ENCODE measurements around the gene PITPNM2.
A peak's percentile ranks its signal among the peaks of the same experiment; 100 is the strongest.

Gene PITPNM2

GRCh38 chr12:123143736-123144461 lies 7.0 kb downstream of the PITPNM2 start:
- no peak for DNase-seq

GRCh38 chr12:123142921-123143735 lies 7.8 kb downstream of the PITPNM2 start:
- DNase-seq, result no peak

GRCh38 chr12:123142518-123142840 lies 8.4 kb downstream of the PITPNM2 start:
- DNase-seq, result no peak

GRCh38 chr12:123141615-123142517 lies 9.0 kb downstream of the PITPNM2 start:
- peak; percentile 77 for DNase-seq

DNA sequence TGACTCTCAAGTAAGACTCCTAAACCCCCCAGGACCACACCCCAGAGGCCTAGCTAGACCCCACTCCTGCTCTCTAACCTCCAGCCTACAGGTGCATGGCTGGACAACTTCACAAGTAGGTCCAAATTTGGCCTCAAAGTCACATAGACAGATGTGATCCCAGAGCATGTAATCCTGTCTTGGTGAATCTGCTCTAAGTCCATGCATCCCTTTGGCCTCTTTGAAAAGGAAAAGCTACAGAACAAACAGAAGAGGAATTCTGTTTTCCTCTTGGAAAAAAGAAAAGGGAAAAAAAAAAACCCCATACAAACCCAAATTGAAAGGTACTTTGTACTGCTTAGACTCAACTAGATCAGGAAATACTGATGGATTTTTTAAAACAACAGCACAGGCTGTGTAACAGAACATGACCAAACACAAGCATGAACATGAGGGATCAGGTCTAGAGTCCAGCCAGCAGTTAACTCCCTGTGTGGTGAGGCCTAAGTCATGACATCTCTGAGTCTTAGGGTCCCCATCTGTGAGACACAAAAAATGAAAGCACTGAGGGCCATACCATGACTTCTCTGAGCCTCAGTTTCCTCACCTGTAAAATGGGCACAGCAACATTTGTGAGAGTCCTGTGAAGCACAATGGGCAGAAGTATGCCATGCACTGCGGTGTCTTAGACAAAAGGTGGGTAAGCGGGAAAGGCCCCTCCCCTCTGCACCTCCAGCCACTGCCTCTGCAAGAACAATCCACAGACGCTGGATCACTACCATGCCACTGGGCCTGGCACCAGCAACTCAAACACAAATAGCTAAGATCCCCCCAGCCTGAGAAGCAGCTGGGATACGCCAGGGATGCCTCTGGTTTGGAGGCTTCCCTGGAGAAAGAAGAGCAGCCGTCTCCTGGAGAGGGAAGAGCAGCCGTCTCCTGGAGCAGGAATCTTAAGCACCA lies 9.9 kb downstream of the PITPNM2 start:
- DNase-seq, result no peak

DNA sequence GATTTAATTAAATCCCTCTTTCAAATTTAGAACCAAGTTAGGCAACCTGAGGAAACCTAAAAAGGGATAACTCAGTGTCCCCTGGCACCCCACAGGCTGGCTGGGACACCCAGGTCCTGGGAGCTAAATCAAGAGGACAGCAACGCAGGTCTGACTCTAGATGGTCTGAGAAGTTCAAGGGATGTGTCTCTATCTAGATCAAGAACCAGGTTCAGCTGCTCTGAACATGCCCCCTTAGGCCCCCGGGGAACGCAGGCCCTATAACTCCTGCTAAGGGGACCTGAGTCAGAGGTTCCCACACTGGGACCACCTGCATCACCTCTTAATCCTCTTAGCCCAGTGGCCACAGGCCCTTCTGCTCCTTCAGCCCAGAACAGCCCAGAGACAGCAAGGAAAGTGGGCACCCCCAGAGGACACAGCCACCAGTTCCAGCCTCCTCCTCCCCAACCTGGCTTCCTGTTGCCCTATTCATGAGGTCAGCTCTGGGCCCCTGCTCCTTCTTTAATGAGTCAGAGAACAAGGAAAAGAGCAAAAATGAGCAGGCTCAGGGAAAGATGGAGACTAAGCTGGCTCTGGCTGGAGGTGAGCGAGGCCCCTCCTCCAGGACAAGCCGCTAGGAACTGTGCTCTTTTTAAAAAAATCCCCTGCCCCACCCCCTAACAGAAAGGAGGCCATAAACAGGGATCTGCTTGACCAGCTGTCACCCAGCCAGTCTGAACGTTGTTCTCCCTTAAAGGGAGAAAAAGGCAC lies 10.8 kb downstream of the PITPNM2 start:
- peak; percentile 75 for DNase-seq

GRCh38 chr12:123135688-123136087 lies 15.2 kb downstream of the PITPNM2 start:
- no peak for DNase-seq

DNA sequence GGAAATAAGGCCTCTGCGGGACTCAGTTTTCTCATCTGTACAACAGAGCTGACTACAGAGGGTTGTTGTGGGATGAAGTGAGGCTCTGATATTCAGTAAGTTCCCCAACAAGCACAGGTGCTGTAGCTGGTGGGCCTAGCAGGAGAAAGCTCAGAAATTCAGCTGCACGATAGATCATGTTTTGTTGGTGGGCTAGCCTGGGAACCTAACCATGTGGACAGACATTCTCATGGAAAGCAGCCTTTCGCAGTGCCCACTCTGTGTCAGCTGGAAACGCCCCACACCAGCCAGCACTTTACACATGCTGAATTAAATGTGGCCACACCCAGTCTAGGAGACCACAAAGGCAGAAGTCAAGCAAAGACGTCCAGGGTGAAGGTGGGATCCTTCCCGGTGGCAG lies 16.1 kb downstream of the PITPNM2 start:
- DNase-seq, result no peak

GRCh38 chr12:123134271-123134671 lies 16.6 kb downstream of the PITPNM2 start:
- DNase-seq, result no peak

- DNase-seq, result no peak
Observed at GRCh38 chr12:123133701-123134100, 17.2 kb downstream of the PITPNM2 start.

DNA sequence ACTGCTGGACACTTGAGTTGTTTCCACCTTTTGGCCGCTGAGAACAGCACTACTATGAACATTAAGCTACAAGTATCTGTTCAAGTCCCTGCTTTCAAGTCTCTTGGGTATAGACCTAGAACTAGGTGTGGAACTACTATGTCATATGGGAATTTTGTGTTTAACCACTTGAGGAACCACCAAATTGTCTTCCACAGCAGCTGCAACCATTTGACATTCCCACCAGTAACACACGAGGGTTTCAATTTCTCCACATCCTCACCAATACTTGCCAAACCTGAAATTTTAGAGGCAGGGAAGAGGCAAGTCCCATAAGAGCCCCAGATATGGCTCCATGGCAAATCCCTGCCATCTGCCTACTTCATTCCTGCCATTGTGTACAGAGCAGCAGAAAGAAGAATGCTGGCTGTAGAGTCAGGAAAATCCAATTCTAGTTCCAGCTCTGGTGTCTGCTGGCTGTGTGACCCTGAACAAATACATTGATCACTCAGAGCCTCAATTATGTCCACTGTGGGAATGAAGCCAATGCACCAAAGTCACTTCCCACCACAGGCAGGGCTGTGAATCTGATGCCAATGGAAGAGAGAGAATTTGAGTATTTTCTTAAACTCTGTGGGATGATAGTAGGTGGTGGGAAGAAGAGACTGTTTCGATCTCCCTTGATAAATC lies 17.8 kb downstream of the PITPNM2 start:
- no peak for DNase-seq

DNA sequence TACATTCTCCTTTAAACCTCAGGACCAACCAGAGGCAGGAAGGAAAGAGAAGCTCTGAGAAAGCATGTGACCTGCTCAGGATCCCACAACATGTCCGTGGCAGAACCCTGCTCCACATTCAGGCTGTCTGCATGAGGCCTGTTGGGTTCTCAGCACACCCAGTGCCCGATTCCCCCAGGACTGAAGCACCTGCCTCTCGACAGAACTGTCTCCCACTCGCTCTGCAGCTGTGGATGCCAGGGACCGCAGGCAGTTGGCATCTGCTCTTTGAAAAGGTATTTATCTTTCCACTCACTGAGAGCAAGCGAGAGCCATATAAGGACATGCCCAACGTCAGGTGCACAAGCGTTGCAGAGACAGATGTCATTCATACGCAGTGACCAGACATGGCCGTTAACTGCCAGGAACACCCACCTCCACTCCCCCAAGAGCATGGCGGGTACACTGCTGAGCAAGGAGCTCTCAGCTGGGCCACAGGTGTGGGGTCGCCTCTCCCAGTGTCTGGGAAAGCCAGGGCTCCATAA lies 18.9 kb downstream of the PITPNM2 start:
- DNase-seq, result no peak

DNA sequence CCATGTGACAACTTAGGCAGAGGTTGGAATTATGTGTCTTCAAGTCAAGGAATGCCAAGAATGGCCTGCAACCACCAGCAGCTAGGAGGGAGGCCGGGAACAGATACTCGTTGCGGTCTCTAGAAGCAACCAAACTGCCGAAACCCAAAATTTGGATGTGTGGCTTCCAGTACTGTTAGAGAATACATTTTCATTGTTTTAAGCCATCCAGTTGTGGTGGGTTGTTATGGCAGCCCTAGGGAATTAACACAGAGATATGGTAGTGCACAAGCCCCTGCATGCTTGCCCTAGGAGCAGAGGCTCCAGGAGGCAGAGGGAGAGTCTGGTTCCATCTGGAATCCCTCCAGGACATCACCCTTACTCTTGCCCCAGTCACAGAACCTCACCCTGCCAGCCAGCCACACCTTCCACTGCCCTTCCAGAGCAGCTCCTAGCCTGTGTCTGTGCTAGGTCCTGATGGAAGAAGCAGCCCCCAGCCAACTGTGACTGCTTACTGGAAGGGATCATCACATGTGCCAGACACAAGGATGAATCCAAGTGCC lies 19.5 kb downstream of the PITPNM2 start:
- no peak for DNase-seq

GRCh38 chr12:123129621-123130020 lies 21.3 kb downstream of the PITPNM2 start:
- no peak for DNase-seq

DNA sequence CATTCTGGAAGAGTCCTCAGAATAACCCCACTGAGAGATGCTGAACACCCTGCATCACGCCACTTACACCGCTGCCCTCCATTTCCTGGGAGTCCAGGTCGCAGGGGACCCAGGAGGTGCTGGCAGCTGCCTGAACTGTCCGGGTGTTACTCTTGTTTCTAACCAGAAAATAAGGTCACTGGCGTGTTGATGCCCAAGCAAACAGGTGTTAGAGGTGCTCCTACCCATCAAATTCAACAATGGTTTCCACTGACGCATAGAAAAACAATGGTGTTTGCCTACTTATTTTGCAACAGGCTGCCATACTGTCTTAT lies 23.8 kb downstream of the PITPNM2 start:
- no peak for DNase-seq

- DNase-seq, result peak; percentile 100
Observed at GRCh38 chr12:123126294-123127181, 24.4 kb downstream of the PITPNM2 start.

- no peak for DNase-seq
Observed at GRCh38 chr12:123122626-123123025, 28.3 kb downstream of the PITPNM2 start.

GRCh38 chr12:123121670-123122069 lies 29.2 kb downstream of the PITPNM2 start:
- DNase-seq, result no peak

DNA sequence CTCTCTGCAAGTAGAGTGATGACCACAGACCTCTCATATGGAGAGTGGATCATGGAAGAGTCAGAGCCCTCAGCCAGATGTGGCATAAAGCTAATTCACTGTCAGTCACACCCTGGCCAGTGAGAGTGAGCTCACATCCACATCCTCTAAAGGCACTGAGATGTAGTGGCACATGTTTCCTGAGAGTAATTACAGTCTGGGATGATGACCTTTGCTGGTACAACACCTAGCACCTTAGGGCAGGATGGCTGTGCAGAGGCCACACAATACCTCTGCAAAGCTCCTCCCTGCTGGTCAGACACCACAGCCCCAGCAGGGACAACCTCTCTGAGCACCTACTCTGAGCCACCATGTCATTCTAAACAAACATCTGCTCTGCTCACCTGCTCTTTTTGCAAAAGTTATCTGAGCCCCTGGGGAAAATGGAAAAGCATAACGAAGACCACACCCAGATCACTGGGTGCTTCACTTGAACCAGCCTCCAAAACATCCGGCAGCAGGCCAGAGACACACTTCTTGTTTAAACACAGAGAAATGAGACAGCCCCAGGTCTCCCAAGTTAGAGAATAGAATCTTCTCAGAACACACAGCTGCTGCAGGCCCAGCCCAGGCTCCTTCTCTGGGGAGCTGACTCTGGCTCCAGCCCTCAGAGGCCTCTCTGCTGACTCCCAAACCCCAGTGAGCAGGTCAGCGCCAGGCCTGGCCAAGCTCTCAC lies 30.3 kb downstream of the PITPNM2 start:
- peak; percentile 53 for DNase-seq

All from HCEC 1CT (cell line).